Cardiac fibroblast (primary cell): ENCODE results near the gene SAMD8.

Experiments
- DNase-seq, 2 donors: peaks; one replicate each; pipeline versions ENCODE4 v3.0.0 to v3.0.0-alpha.2; 2010; ENCODE audit warnings: low read depth in 2 of 2
- H3K4me3 ChIP-seq, 2 donors: replicated peaks in 1 of 2; 1 replicate in 1 of 2; 2 replicates in 1 of 2; pipeline ENCODE4 v1.5.1; 2011; ENCODE audit warnings: low read depth in 2 of 2, low read length in 2 of 2, mild to moderate bottlenecking in 2 of 2, moderate library complexity in 1 of 2
- CTCF ChIP-seq: IDR thresholded peaks from one replicate; pipeline ENCODE4 v1.5.1; 2011; ENCODE audit warnings: low read depth, mild to moderate bottlenecking, low read length, inconsistent platforms

Gene SAMD8

GRCh38 chr10:75096749-75097148 lies 14.7 kb upstream of the SAMD8 start:
- TF ChIP-seq CTCF = no peak
- no peak overlapping the region for H3K4me3 ChIP-seq
- DNase-seq = no peak

- TF ChIP-seq CTCF = peak; percentile 42
- peak; percentile 19 to 44 for DNase-seq
These were observed 13.7 kb upstream of the SAMD8 start for GRCh38 chr10:75097666-75098285.

GRCh38 chr10:75098902-75099673 lies 12.4 kb upstream of the SAMD8 start:
- no peak for DNase-seq
- no peak overlapping the region for H3K4me3 ChIP-seq
- TF ChIP-seq CTCF = no peak

More at GRCh38 chr10:75097666-75098285, 13.7 kb upstream of the SAMD8 start:
- H3K4me3 ChIP-seq = no peak overlapping the region

- TF ChIP-seq CTCF = peak; percentile 92
- DNase-seq = peak; percentile 71 to 74
- H3K4me3 ChIP-seq = no peak overlapping the region
These were observed 11.3 kb upstream of the SAMD8 start for GRCh38 chr10:75099952-75100763.

GRCh38 chr10:75100764-75101291 lies 10.6 kb upstream of the SAMD8 start:
- no peak for TF ChIP-seq CTCF
- no peak for DNase-seq
- H3K4me3 ChIP-seq = no peak overlapping the region

- no peak overlapping the region for H3K4me3 ChIP-seq
- TF ChIP-seq CTCF = no peak
- no peak for DNase-seq
These were observed 9.8 kb upstream of the SAMD8 start for GRCh38 chr10:75101416-75102251.
